Measurements from ENCODE around the gene VPS13D. TPM values are rescaled to one million over a fixed set of nuclear protein-coding genes. Genes with fewer than 3 reads are reported as not detected.

The VPS13D gene
- total RNA-seq, 1 experiment from 2014 or later, result 30.7 TPM

GRCh38 chr1:12544992-12545391, 315.2 kb downstream of the VPS13D start:
- POLR2A ChIA-PET (ENCODE audit: unreplicated experiment), result no interaction called here
- BruUV-seq (replicated peaks), result no TSS peak
- CTCF ChIA-PET, result no interaction called here

GRCh38 chr1:12546771-12547585, 317.1 kb downstream of the VPS13D start:
- POLR2A ChIA-PET (ENCODE audit: unreplicated experiment), result no interaction called here
- no peak for TF ChIP-seq CTCF (conservative IDR thresholded peaks at IDR 0.05; ENCODE audit: low read depth, low read length)
- TF ChIP-seq EZH2 (IDR thresholded peaks at IDR 0.05; ENCODE audit: low read length, unreplicated experiment), result no peak
- TF ChIP-seq EZH2phosphoT487 (IDR thresholded peaks at IDR 0.05; ENCODE audit: borderline replicate concordance, low read length), result no peak
- no peaks in the 10 kb centered on the region for H4K20me1 ChIP-seq (ENCODE audit: low read length)
- H3K27me3 ChIP-seq (ENCODE audit: low read length), result no peaks in the 10 kb centered on the region
- CTCF ChIA-PET, result no interaction called here
- H3K36me3 ChIP-seq (ENCODE audit: low read depth, low read length), result no peaks in the 10 kb centered on the region
- no peak overlapping the region for H3K4me3 ChIP-seq (ENCODE audit: low read length)
- intact Hi-C loops (cut with micrococcal nuclease), result no loop called here
- H2AFZ ChIP-seq (ENCODE audit: low read length), result no peak overlapping the region
- no peaks in the 10 kb centered on the region for H3K9me2 ChIP-seq (replicated peaks; ENCODE audit: low read length)
- no peaks in the 10 kb centered on the region for H3K9me3 ChIP-seq (ENCODE audit: low read length)
- peaks cover 18% of the 10 kb centered on the region for H3K4me1 ChIP-seq (ENCODE audit: insufficient read depth, low read length)
- no peak overlapping the region for H3K9ac ChIP-seq (ENCODE audit: low read length)
- ATAC-seq (no peak), DNase-seq (no peak)
- no peak overlapping the region for H3K4me2 ChIP-seq (ENCODE audit: low read length)
- no peaks in the 10 kb centered on the region for H3K79me2 ChIP-seq (ENCODE audit: low read length)
- no peaks in the 10 kb centered on the region for H3F3A ChIP-seq (ENCODE audit: low read length, unreplicated experiment)
- no peak overlapping the region for H3K27ac ChIP-seq (ENCODE audit: low read length)
- BruUV-seq (replicated peaks), result no TSS peak

More at GRCh38 chr1:12544992-12545391, 315.2 kb downstream of the VPS13D start:
- intact Hi-C loops (cut with micrococcal nuclease), result no loop called here
- H3K9me2 ChIP-seq (replicated peaks; ENCODE audit: low read length), result no peaks in the 10 kb centered on the region
- DNase-seq (no peak), ATAC-seq (no peak)
- no peak overlapping the region for H3K27ac ChIP-seq (ENCODE audit: low read length)
- no peaks in the 10 kb centered on the region for H3K9me3 ChIP-seq (ENCODE audit: low read length)
- H2AFZ ChIP-seq (ENCODE audit: low read length), result no peak overlapping the region
- H3F3A ChIP-seq (ENCODE audit: low read length, unreplicated experiment), result no peaks in the 10 kb centered on the region
- no peaks in the 10 kb centered on the region for H4K20me1 ChIP-seq (ENCODE audit: low read length)
- TF ChIP-seq CTCF (conservative IDR thresholded peaks at IDR 0.05; ENCODE audit: low read depth, low read length) (no peak), EZH2phosphoT487 (IDR thresholded peaks at IDR 0.05; ENCODE audit: borderline replicate concordance, low read length) (no peak), EZH2 (IDR thresholded peaks at IDR 0.05; ENCODE audit: low read length, unreplicated experiment) (no peak)
- no peaks in the 10 kb centered on the region for H3K79me2 ChIP-seq (ENCODE audit: low read length)
- H3K36me3 ChIP-seq (ENCODE audit: low read depth, low read length), result no peaks in the 10 kb centered on the region
- H3K27me3 ChIP-seq (ENCODE audit: low read length), result no peaks in the 10 kb centered on the region
- peaks cover 11% of the 10 kb centered on the region for H3K4me1 ChIP-seq (ENCODE audit: insufficient read depth, low read length)
- H3K9ac ChIP-seq (ENCODE audit: low read length), result no peak overlapping the region
- no peak overlapping the region for H3K4me3 ChIP-seq (ENCODE audit: low read length)
- H3K4me2 ChIP-seq (ENCODE audit: low read length), result no peak overlapping the region

- Histone ChIP-seq H3K79me2 (ENCODE audit: low read length) (no peaks in the 10 kb centered on the region), H3K9ac (ENCODE audit: low read length) (no peak overlapping the region), H3K36me3 (ENCODE audit: low read depth, low read length) (no peaks in the 10 kb centered on the region), H3F3A (ENCODE audit: low read length, unreplicated experiment) (no peaks in the 10 kb centered on the region), H4K20me1 (ENCODE audit: low read length) (no peaks in the 10 kb centered on the region), H2AFZ (ENCODE audit: low read length) (no peak overlapping the region), H3K4me1 (ENCODE audit: insufficient read depth, low read length) (peaks cover 18% of the 10 kb centered on the region), H3K27ac (ENCODE audit: low read length) (no peak overlapping the region), H3K4me3 (ENCODE audit: low read length) (no peak overlapping the region), H3K9me2 (replicated peaks; ENCODE audit: low read length) (no peaks in the 10 kb centered on the region), H3K4me2 (ENCODE audit: low read length) (no peak overlapping the region), H3K9me3 (ENCODE audit: low read length) (no peaks in the 10 kb centered on the region), H3K27me3 (ENCODE audit: low read length) (no peaks in the 10 kb centered on the region)
- POLR2A ChIA-PET (ENCODE audit: unreplicated experiment), result no interaction called here
- DNase-seq, result no peak
- TF ChIP-seq EZH2phosphoT487 (IDR thresholded peaks at IDR 0.05; ENCODE audit: borderline replicate concordance, low read length) (no peak), EZH2 (IDR thresholded peaks at IDR 0.05; ENCODE audit: low read length, unreplicated experiment) (no peak), CTCF (conservative IDR thresholded peaks at IDR 0.05; ENCODE audit: low read depth, low read length) (no peak)
- no peak for ATAC-seq
- BruUV-seq (replicated peaks), result no TSS peak
- intact Hi-C loops (cut with micrococcal nuclease), result no loop called here
- CTCF ChIA-PET, result no interaction called here
These were observed 317.9 kb downstream of the VPS13D start for GRCh38 chr1:12547586-12548225.

Data from PC-3 (cell line).